BE2C (cell line): ENCODE results near the gene PRPS2.

Source experiments
- DNase-seq: peaks from one replicate; pipeline ENCODE4 v3.0.0-alpha.2; 2020
- H3K27me3 ChIP-seq: fragments of 250-450 bp; sonication (Bioruptor Pico); 2 replicates; pipeline ENCODE4 v1.5.1; 2020; ENCODE audit warnings: mild to moderate bottlenecking
- H3K36me3 ChIP-seq: fragments of 250-450 bp; sonication (Bioruptor Pico); 2 replicates; pipeline ENCODE4 v1.5.1; 2020; ENCODE audit warnings: mild to moderate bottlenecking
- H3K4me1 ChIP-seq: fragments of 250-450 bp; sonication (Bioruptor Pico); 2 replicates; pipeline ENCODE4 v1.5.1; 2020
- H3K4me3 ChIP-seq: 2 replicates; pipeline ENCODE4 v1.5.1; 2011; ENCODE audit warnings: low read depth, low read length
- H3K9me3 ChIP-seq: fragments of 250-450 bp; sonication (Bioruptor Pico); 2 replicates; pipeline ENCODE4 v1.5.1; 2020
- CTCF ChIP-seq: IDR thresholded peaks from 2 replicates; pipeline ENCODE4 v1.5.1; 2012; ENCODE audit warnings: mild to moderate bottlenecking, low read depth, low read length

PRPS2 gene

DNA sequence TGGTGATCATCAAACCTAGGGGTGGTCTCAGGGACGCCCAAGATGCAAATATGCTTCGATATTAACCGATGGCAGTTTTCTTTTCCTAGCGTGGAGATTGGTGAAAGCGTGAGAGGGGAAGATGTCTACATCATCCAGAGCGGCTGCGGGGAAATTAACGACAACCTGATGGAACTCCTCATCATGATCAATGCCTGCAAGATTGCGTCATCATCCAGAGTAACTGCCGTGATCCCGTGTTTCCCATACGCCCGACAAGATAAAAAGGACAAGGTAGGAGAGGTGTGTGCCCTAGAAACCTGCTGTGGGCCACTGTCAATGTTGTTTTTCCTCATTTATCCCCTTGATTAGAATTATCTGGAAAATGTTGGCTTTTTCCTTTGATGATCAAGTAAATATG lies 7.9 kb downstream of the PRPS2 start:
- Histone ChIP-seq H3K4me3 (no peak overlapping the region), H3K4me1 (no peaks in the 10 kb centered on the region), H3K36me3 (no peaks in the 10 kb centered on the region), H3K9me3 (no peaks in the 10 kb centered on the region), H3K27me3 (no peaks in the 10 kb centered on the region)
- no peak for DNase-seq
- no peak for TF ChIP-seq CTCF

DNA sequence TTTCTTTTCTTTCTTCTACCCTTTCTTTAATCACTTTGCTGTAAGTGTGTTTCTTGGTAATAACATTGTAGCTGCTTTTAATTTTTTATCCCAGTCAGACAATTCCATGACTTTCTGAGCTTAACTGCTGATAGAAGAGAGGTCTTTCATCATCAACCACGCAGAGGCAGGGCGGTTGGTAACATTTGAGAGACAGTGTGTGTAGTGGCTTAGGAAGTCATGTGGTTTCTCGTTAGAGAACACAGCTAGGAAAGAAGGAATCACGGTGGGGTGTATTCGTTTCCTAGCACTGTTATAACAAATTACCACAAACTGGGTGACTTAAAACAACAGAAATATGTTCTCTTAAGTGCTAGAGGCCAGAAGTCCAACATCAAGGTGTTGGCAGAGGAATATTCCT lies 11.5 kb downstream of the PRPS2 start:
- no peak overlapping the region for H3K4me3 ChIP-seq
- H3K4me1 ChIP-seq: no peaks in the 10 kb centered on the region
- H3K36me3 ChIP-seq: no peaks in the 10 kb centered on the region
- TF ChIP-seq CTCF: no peak
- DNase-seq: no peak
- H3K9me3 ChIP-seq: no peaks in the 10 kb centered on the region
- no peaks in the 10 kb centered on the region for H3K27me3 ChIP-seq

- no peaks in the 10 kb centered on the region for H3K27me3 ChIP-seq
- H3K4me1 ChIP-seq: no peaks in the 10 kb centered on the region
- TF ChIP-seq CTCF: no peak
- no peaks in the 10 kb centered on the region for H3K36me3 ChIP-seq
- no peak for DNase-seq
- H3K4me3 ChIP-seq: no peak overlapping the region
- H3K9me3 ChIP-seq: no peaks in the 10 kb centered on the region
These were observed 13.4 kb downstream of the PRPS2 start for GRCh38 chrX:12804655-12805054.

DNA sequence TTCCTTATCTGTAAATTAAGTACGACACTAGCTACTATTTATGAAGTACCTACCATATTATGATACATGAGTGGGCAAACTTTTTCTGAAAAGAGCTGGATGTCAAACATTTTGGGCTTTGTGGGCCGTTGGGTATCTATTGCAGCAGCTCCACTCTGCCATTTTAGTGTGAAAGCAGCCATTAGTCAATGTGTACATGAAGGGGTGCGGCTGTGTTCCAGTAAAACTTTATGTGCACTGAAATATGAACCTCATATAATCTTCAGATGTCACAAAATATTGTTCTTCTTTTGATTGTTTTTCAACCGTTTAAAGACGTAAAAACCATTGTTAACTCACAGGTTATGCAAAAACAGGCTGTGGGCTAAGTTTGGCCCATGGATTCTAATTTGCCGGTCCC lies 14.1 kb downstream of the PRPS2 start:
- no peak overlapping the region for H3K4me3 ChIP-seq
- DNase-seq: no peak
- no peaks in the 10 kb centered on the region for H3K4me1 ChIP-seq
- no peaks in the 10 kb centered on the region for H3K27me3 ChIP-seq
- no peak for TF ChIP-seq CTCF
- H3K36me3 ChIP-seq: no peaks in the 10 kb centered on the region
- no peaks in the 10 kb centered on the region for H3K9me3 ChIP-seq

DNA sequence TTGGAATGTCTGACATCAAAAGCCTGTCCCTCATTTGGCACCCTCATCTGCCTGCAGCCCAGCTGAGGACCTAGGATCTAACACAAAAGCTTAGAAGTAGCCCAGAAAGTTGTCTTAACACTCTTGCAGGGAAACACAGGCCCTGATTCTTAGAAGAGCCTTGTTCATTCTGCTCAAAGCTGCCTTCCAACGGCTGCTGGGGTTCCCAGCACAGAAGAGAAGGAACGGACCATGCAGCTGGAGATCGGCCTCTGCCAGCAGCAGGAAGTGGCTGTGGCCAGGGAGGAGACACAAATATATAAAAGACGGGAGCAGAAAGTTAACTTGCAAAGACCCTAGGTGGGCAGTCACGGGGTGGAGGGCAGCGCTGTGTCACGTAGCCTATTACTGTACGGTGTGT lies 20.4 kb downstream of the PRPS2 start:
- Histone ChIP-seq H3K4me3 (no peak overlapping the region), H3K4me1 (no peaks in the 10 kb centered on the region), H3K9me3 (no peaks in the 10 kb centered on the region), H3K36me3 (no peaks in the 10 kb centered on the region), H3K27me3 (no peaks in the 10 kb centered on the region)
- no peak for DNase-seq
- no peak for TF ChIP-seq CTCF

GRCh38 chrX:12814420-12814819 lies 23.2 kb downstream of the PRPS2 start:
- H3K4me3 ChIP-seq: no peak overlapping the region

More at GRCh38 chrX:12814420-12814819, 23.2 kb downstream of the PRPS2 start:
- no peaks in the 10 kb centered on the region for H3K9me3 ChIP-seq
- H3K27me3 ChIP-seq: no peaks in the 10 kb centered on the region
- H3K36me3 ChIP-seq: no peaks in the 10 kb centered on the region
- H3K4me1 ChIP-seq: no peaks in the 10 kb centered on the region
- peak; percentile 38 for DNase-seq
- TF ChIP-seq CTCF: peak; percentile 64
